ENCODE data around the gene TSKU. TPM values are rescaled to one million over a fixed set of nuclear protein-coding genes. Genes with fewer than 3 reads are reported as not detected.

TSKU gene
- total RNA-seq, 1 experiment from 2014 or later, result 99.4 TPM

- no peak overlapping the region for H3K27ac ChIP-seq
- no peaks in the 10 kb centered on the region for H3K9me3 ChIP-seq (ENCODE audit: insufficient read depth, low read depth)
- TF ChIP-seq EZH2 (IDR thresholded peaks at IDR 0.05; ENCODE audit: low read depth) (no peak), CTCF (conservative IDR thresholded peaks at IDR 0.05) (no peak)
- no TSS peak for BruUV-seq (replicated peaks)
- no peak overlapping the region for H2AFZ ChIP-seq
- H3K4me3 ChIP-seq, result no peak overlapping the region
- H3K4me2 ChIP-seq, result no peak overlapping the region
- DNase-seq, result no peak
- H3F3A ChIP-seq (ENCODE audit: insufficient read depth, low read depth), result peaks cover 16% of the 10 kb centered on the region; the same call in 1 of the 2 replicates
- ChIA-PET POLR2A (ENCODE audit: unreplicated experiment) (no interaction called here), CTCF (no interaction called here)
- H3K4me1 ChIP-seq (replicated peaks; ENCODE audit: insufficient read depth), result no peaks in the 10 kb centered on the region
- H3K9me2 ChIP-seq (ENCODE audit: insufficient read depth), result no peaks in the 10 kb centered on the region
- no peaks in the 10 kb centered on the region for H3K79me2 ChIP-seq (ENCODE audit: low read depth)
- H4K20me1 ChIP-seq (ENCODE audit: insufficient read depth), result no peaks in the 10 kb centered on the region
- intact Hi-C loops (cut with micrococcal nuclease; ENCODE audit: unreplicated experiment), result no loop called here
- H3K27me3 ChIP-seq (ENCODE audit: insufficient read depth, low read depth), result no peaks in the 10 kb centered on the region
- no peaks in the 10 kb centered on the region for H3K36me3 ChIP-seq (ENCODE audit: low read depth)
Measured at GRCh38 chr11:76745044-76745376, 38.1 kb upstream of the TSKU start.

GRCh38 chr11:76745561-76746207 is 37.5 kb upstream of the TSKU start:
- H3K4me2 ChIP-seq, result no peak overlapping the region
- intact Hi-C loops (cut with micrococcal nuclease; ENCODE audit: unreplicated experiment), result no loop called here

GRCh38 chr11:76747153-76747914 is 35.8 kb upstream of the TSKU start:
- intact Hi-C loops (cut with micrococcal nuclease; ENCODE audit: unreplicated experiment), result no loop called here
- H3K4me3 ChIP-seq, result no peak overlapping the region
- H3K4me2 ChIP-seq, result no peak overlapping the region
- H3F3A ChIP-seq (ENCODE audit: insufficient read depth, low read depth), result peaks cover 15% of the 10 kb centered on the region; the same call in 1 of the 2 replicates
- BruUV-seq (replicated peaks), result no TSS peak
- H3K9me3 ChIP-seq (ENCODE audit: insufficient read depth, low read depth), result no peaks in the 10 kb centered on the region
- no peak overlapping the region for H3K27ac ChIP-seq
- no peaks in the 10 kb centered on the region for H3K79me2 ChIP-seq (ENCODE audit: low read depth)
- TF ChIP-seq CTCF (conservative IDR thresholded peaks at IDR 0.05) (no peak), EZH2 (IDR thresholded peaks at IDR 0.05; ENCODE audit: low read depth) (no peak)
- no peaks in the 10 kb centered on the region for H3K27me3 ChIP-seq (ENCODE audit: insufficient read depth, low read depth)
- POLR2A ChIA-PET (ENCODE audit: unreplicated experiment), result no interaction called here
- DNase-seq, result no peak
- H3K36me3 ChIP-seq (ENCODE audit: low read depth), result no peaks in the 10 kb centered on the region
- H2AFZ ChIP-seq, result no peak overlapping the region
- H3K4me1 ChIP-seq (replicated peaks; ENCODE audit: insufficient read depth), result no peaks in the 10 kb centered on the region
- CTCF ChIA-PET, result interaction anchor here (0.7 kb wide), 1 partner anchor 51 kb away, joined by 3 read pairs; no protein-coding TSS in a partner anchor
- no peaks in the 10 kb centered on the region for H3K9me2 ChIP-seq (ENCODE audit: insufficient read depth)
- no peaks in the 10 kb centered on the region for H4K20me1 ChIP-seq (ENCODE audit: insufficient read depth)

More at GRCh38 chr11:76745561-76746207, 37.5 kb upstream of the TSKU start:
- no peak overlapping the region for H3K27ac ChIP-seq
- peaks cover 16% of the 10 kb centered on the region; the same call in 1 of the 2 replicates for H3F3A ChIP-seq (ENCODE audit: insufficient read depth, low read depth)
- CTCF ChIA-PET, result no interaction called here
- H3K9me2 ChIP-seq (ENCODE audit: insufficient read depth), result no peaks in the 10 kb centered on the region
- no peaks in the 10 kb centered on the region for H3K9me3 ChIP-seq (ENCODE audit: insufficient read depth, low read depth)
- no peak overlapping the region for H3K4me3 ChIP-seq
- TF ChIP-seq EZH2 (IDR thresholded peaks at IDR 0.05; ENCODE audit: low read depth) (no peak), CTCF (conservative IDR thresholded peaks at IDR 0.05) (no peak)
- no peaks in the 10 kb centered on the region for H3K36me3 ChIP-seq (ENCODE audit: low read depth)
- H3K79me2 ChIP-seq (ENCODE audit: low read depth), result no peaks in the 10 kb centered on the region
- POLR2A ChIA-PET (ENCODE audit: unreplicated experiment), result no interaction called here
- no peaks in the 10 kb centered on the region for H3K4me1 ChIP-seq (replicated peaks; ENCODE audit: insufficient read depth)
- H3K27me3 ChIP-seq (ENCODE audit: insufficient read depth, low read depth), result no peaks in the 10 kb centered on the region
- BruUV-seq (replicated peaks), result no TSS peak
- H4K20me1 ChIP-seq (ENCODE audit: insufficient read depth), result no peaks in the 10 kb centered on the region
- DNase-seq, result no peak
- H2AFZ ChIP-seq, result no peak overlapping the region
